H9 (cell line): ENCODE results near the gene POLN. TPM values are rescaled to one million over a fixed set of nuclear protein-coding genes. Genes with fewer than 3 reads are reported as not detected.

Source experiments
- DNase-seq: peaks from one replicate; pipeline ENCODE4 v3.0.0-alpha.2; 2017
- H2AFZ ChIP-seq: one replicate; pipeline ENCODE4 v1.6.1; 2013; ENCODE audit warnings: mild to moderate bottlenecking, low read length, control low read depth, moderate library complexity
- H2AK5ac ChIP-seq: 2 replicates; pipeline ENCODE4 v1.6.1; 2013; ENCODE audit warnings: low read length, control low read depth, mixed read lengths; ENCODE audit not compliant: insufficient read length
- H2BK120ac ChIP-seq: one replicate; pipeline ENCODE4 v1.6.1; 2013; ENCODE audit warnings: low read depth, mild to moderate bottlenecking, low read length, control low read depth, inconsistent platforms; ENCODE audit not compliant: poor library complexity, severe bottlenecking
- H2BK12ac ChIP-seq: 2 replicates; pipeline ENCODE4 v1.6.1; 2013; ENCODE audit warnings: low read length, control low read depth, mixed read lengths, low read depth; ENCODE audit not compliant: insufficient read length
- H2BK15ac ChIP-seq: 2 replicates; pipeline ENCODE4 v1.6.1; 2013; ENCODE audit warnings: low read depth, low read length, control low read depth
- H2BK20ac ChIP-seq: one replicate; pipeline ENCODE4 v1.6.1; 2013; ENCODE audit warnings: low read depth, mild to moderate bottlenecking, low read length, control low read depth, inconsistent platforms; ENCODE audit not compliant: poor library complexity, severe bottlenecking
- H2BK5ac ChIP-seq: 2 replicates; pipeline ENCODE4 v1.6.1; 2013; ENCODE audit warnings: low read length, control low read depth, mixed read lengths; ENCODE audit not compliant: insufficient read length
- H3K14ac ChIP-seq: 2 replicates; pipeline ENCODE4 v1.6.1; 2013; ENCODE audit warnings: low read length, control low read depth; ENCODE audit not compliant: insufficient read depth
- H3K18ac ChIP-seq: 2 replicates; pipeline ENCODE4 v1.6.1; 2013; ENCODE audit warnings: low read depth, mild to moderate bottlenecking, mixed read lengths, low read length, control low read depth; ENCODE audit not compliant: insufficient read length
- H3K23ac ChIP-seq: 2 replicates; pipeline ENCODE4 v1.6.1; 2013; ENCODE audit warnings: low read length, control low read depth, mixed read lengths, low read depth; ENCODE audit not compliant: insufficient read length
- H3K23me2 ChIP-seq: 2 replicates; pipeline ENCODE4 v1.6.1; 2013; ENCODE audit warnings: low read depth, mild to moderate bottlenecking, mixed read lengths, low read length, control low read depth; ENCODE audit not compliant: insufficient read length, poor library complexity, severe bottlenecking
- H3K27ac ChIP-seq: 2 replicates; pipeline ENCODE4 v1.5.1; 2013; ENCODE audit warnings: low read length, control low read depth, mixed read lengths, low read depth; ENCODE audit not compliant: insufficient read length
- H3K27me3 ChIP-seq: 2 replicates; pipeline ENCODE4 v1.6.1; 2013; ENCODE audit warnings: low read length, control low read depth, inconsistent platforms; ENCODE audit not compliant: insufficient read depth
- H3K4ac ChIP-seq: 2 replicates; pipeline ENCODE4 v1.6.1; 2013; ENCODE audit warnings: low read depth, mild to moderate bottlenecking, control low read depth, inconsistent platforms, low read length, moderate library complexity
- H3K4me1 ChIP-seq: 2 replicates; pipeline ENCODE4 v1.6.1; 2013; ENCODE audit warnings: low read length, control low read depth, inconsistent platforms; ENCODE audit not compliant: insufficient read depth
- H3K4me2 ChIP-seq: 2 replicates; pipeline ENCODE4 v1.6.1; 2013; ENCODE audit warnings: low read length, control low read depth, mixed read lengths; ENCODE audit not compliant: insufficient read length, insufficient read depth
- H3K56ac ChIP-seq: 2 replicates; pipeline ENCODE4 v1.6.1; 2013; ENCODE audit warnings: low read depth, mild to moderate bottlenecking, mixed read lengths, low read length, control low read depth; ENCODE audit not compliant: insufficient read length
- H3K79me1 ChIP-seq: 2 replicates; pipeline ENCODE4 v1.6.1; 2013; ENCODE audit warnings: low read depth, mild to moderate bottlenecking, moderate library complexity, low read length, control low read depth, inconsistent platforms; ENCODE audit not compliant: insufficient read depth, poor library complexity, severe bottlenecking
- H3K79me2 ChIP-seq: 2 replicates; pipeline ENCODE4 v1.6.1; 2013; ENCODE audit warnings: low read length, control low read depth, inconsistent platforms; ENCODE audit not compliant: insufficient read depth
- H3K9ac ChIP-seq: 2 replicates; pipeline ENCODE4 v1.6.1; 2013; ENCODE audit warnings: low read length, control low read depth, mixed read lengths; ENCODE audit not compliant: insufficient read length; ENCODE audit errors: extremely low read depth
- H3K9me3 ChIP-seq: one replicate; pipeline ENCODE4 v1.6.1; 2013; ENCODE audit warnings: low read depth, low read length, inconsistent platforms; ENCODE audit not compliant: control insufficient read depth
- H3T11ph ChIP-seq: one replicate; pipeline ENCODE4 v1.6.1; 2013; ENCODE audit warnings: mild to moderate bottlenecking, low read length, control low read depth, inconsistent platforms
- H4K20me1 ChIP-seq: one replicate; pipeline ENCODE4 v1.6.1; 2013; ENCODE audit not compliant: control insufficient read depth, insufficient read length, insufficient read depth
- H4K5ac ChIP-seq: 2 replicates; pipeline ENCODE4 v1.6.1; 2013; ENCODE audit warnings: low read depth, mild to moderate bottlenecking, mixed read lengths, low read length, control low read depth; ENCODE audit not compliant: insufficient read length
- H4K8ac ChIP-seq: replicated peaks from 2 replicates; pipeline ENCODE4 v1.6.1; 2013; ENCODE audit warnings: low read length, control low read depth, mixed read lengths, low read depth; ENCODE audit not compliant: insufficient read length
- H4K91ac ChIP-seq: 2 replicates; pipeline ENCODE4 v1.6.1; 2013; ENCODE audit warnings: low read depth, mild to moderate bottlenecking, moderate library complexity, mixed read lengths, low read length, control low read depth; ENCODE audit not compliant: insufficient read length
- H3K27ac Mint-ChIP-seq, 3 experiments: 2 replicates in 2 of 3; 3 replicates in 1 of 3; pipeline ENCODE4 v1.8.0; 2020 to 2021; ENCODE audit warnings: mixed read lengths in 3 of 3, mild to moderate bottlenecking in 1 of 3, moderate library complexity in 1 of 3
- H3K27me3 Mint-ChIP-seq: 2 replicates; pipeline ENCODE4 v1.8.0; 2021; ENCODE audit warnings: low read depth, mild to moderate bottlenecking, moderate library complexity, mixed read lengths
- H3K36me3 Mint-ChIP-seq, 3 experiments: 2 replicates in 2 of 3; 3 replicates in 1 of 3; pipeline ENCODE4 v1.8.0; 2020 to 2021; ENCODE audit warnings: low read depth in 3 of 3, mixed read lengths in 3 of 3; ENCODE audit not compliant: insufficient read depth in 1 of 3
- H3K4me1 Mint-ChIP-seq, 2 experiments: 2 replicates each; pipeline ENCODE4 v1.8.0; 2020; ENCODE audit warnings: mixed read lengths in 2 of 2
- H3K4me3 Mint-ChIP-seq, 2 experiments: 2 replicates in 1 of 2; 3 replicates in 1 of 2; pipeline ENCODE4 v1.8.0; 2020 to 2021; ENCODE audit warnings: mild to moderate bottlenecking in 2 of 2, mixed read lengths in 2 of 2, moderate library complexity in 1 of 2
- H3K9me3 Mint-ChIP-seq, 2 experiments: 2 replicates in 1 of 2; 3 replicates in 1 of 2; pipeline ENCODE4 v1.8.0; 2020; ENCODE audit warnings: mild to moderate bottlenecking in 2 of 2, mixed read lengths in 2 of 2, moderate library complexity in 1 of 2
- WGBS: extraction: QIAGEN DNeasy Blood & Tissue Kit; methylation state at CpG from one replicate; pipeline ENCODE4 v1.1.7; 2013; ENCODE audit warnings: missing lambda C conversion rate, low lambda C conversion rate, mixed read lengths; ENCODE audit not compliant: insufficient read length; ENCODE audit errors: extremely low coverage; 5-methylcytosine and 5-hydroxymethylcytosine counted together
- total RNA-seq: library from RNA; stranded (reverse); gene quantifications from 2 replicates; pipeline ENCODE4 v1.2.1, GENCODE V29; 2021
- TF ChIP-seq, protein P1 (sequence below): fragments of 200-600 bp; sonication (generic); conservative IDR thresholded peaks from 3 replicates; pipeline ENCODE4 v1.8.0; 2021; ENCODE audit warnings: antibody characterized with exemption, mild to moderate bottlenecking

POLN gene
- total RNA-seq, 1 experiment from 2014 or later: 0.74 TPM

GRCh38 chr4:2077537-2078460 is 164.1 kb downstream of the POLN start:
- H2AK5ac ChIP-seq: no peak overlapping the region
- no peaks in the 10 kb centered on the region for H3K9me3 ChIP-seq
- H3K27me3 Mint-ChIP-seq: peaks cover 4% of the 10 kb centered on the region; the same call in 1 of the 2 replicates
- H3K79me1 ChIP-seq: no peaks in the 10 kb centered on the region
- H2BK120ac ChIP-seq: no peak overlapping the region
- H4K8ac ChIP-seq: no peak overlapping the region
- no CpG with 5 or more reads among the region's 17 CpGs for WGBS
- no peak overlapping the region for H2BK5ac ChIP-seq
- H2BK20ac ChIP-seq: no peak overlapping the region
- no peak overlapping the region for H2AFZ ChIP-seq
- H3K27ac Mint-ChIP-seq: no peak overlapping the region; a peak in 1 of 7 replicates
- no peaks in the 10 kb centered on the region for H3K9me3 Mint-ChIP-seq
- H3K27ac ChIP-seq: no peak overlapping the region
- H2BK12ac ChIP-seq: no peak overlapping the region
- no peak overlapping the region for H3K4me2 ChIP-seq
- no peak overlapping the region; the same call in 1 of the 2 replicates for H3K14ac ChIP-seq
- H3K4ac ChIP-seq: no peak overlapping the region
- no peaks in the 10 kb centered on the region for H3K4me1 ChIP-seq
- H3K18ac ChIP-seq: no peak overlapping the region
- H3K56ac ChIP-seq: no peak overlapping the region
- H3K36me3 Mint-ChIP-seq: no peaks in the 10 kb centered on the region
- H3K9ac ChIP-seq: no peak overlapping the region
- H3T11ph ChIP-seq: no peak overlapping the region
- H4K5ac ChIP-seq: no peak overlapping the region
- DNase-seq: peak; percentile 24
- H3K27me3 ChIP-seq: no peaks in the 10 kb centered on the region
- no peak overlapping the region for H3K23ac ChIP-seq
- H3K79me2 ChIP-seq: no peaks in the 10 kb centered on the region
- TF ChIP-seq, protein P1, sequence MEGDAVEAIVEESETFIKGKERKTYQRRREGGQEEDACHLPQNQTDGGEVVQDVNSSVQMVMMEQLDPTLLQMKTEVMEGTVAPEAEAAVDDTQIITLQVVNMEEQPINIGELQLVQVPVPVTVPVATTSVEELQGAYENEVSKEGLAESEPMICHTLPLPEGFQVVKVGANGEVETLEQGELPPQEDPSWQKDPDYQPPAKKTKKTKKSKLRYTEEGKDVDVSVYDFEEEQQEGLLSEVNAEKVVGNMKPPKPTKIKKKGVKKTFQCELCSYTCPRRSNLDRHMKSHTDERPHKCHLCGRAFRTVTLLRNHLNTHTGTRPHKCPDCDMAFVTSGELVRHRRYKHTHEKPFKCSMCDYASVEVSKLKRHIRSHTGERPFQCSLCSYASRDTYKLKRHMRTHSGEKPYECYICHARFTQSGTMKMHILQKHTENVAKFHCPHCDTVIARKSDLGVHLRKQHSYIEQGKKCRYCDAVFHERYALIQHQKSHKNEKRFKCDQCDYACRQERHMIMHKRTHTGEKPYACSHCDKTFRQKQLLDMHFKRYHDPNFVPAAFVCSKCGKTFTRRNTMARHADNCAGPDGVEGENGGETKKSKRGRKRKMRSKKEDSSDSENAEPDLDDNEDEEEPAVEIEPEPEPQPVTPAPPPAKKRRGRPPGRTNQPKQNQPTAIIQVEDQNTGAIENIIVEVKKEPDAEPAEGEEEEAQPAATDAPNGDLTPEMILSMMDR: no peak
- no peaks in the 10 kb centered on the region for H4K20me1 ChIP-seq
- peaks cover 0 to 3% of the 10 kb centered on the region in 2 experiments; a peak in 1 of 4 replicates for H3K4me1 Mint-ChIP-seq
- no peak overlapping the region for H3K4me3 Mint-ChIP-seq
- H3K23me2 ChIP-seq: no peaks in the 10 kb centered on the region
- H2BK15ac ChIP-seq: no peak overlapping the region
- H4K91ac ChIP-seq: no peak overlapping the region
